ENCODE data around the gene CREBZF.

Gene CREBZF

GRCh38 chr11:85628771-85629341, 36.1 kb downstream of the CREBZF start:
- H3K27ac ChIP-seq: peak overlapping the region; percentile 42
- H3K4me2 ChIP-seq: peak overlapping the region; percentile 38
- peaks cover 38% of the 10 kb centered on the region for H3K79me2 ChIP-seq (ENCODE audit: insufficient read depth, low read depth)
- H3K36me3 ChIP-seq (ENCODE audit: insufficient read depth): no peaks in the 10 kb centered on the region
- peak overlapping the region; percentile 39 for H3K4me3 ChIP-seq (IDR thresholded peaks at IDR 0.05; ENCODE audit: insufficient read depth, low read depth, low read length)
- H3K27me3 ChIP-seq (ENCODE audit: insufficient read depth, low read depth): no peaks in the 10 kb centered on the region
- H2AFZ ChIP-seq (ENCODE audit: low read depth): peak overlapping the region; percentile 94; the same call in 1 of the 2 replicates
- no peak for TF ChIP-seq CTCF (conservative IDR thresholded peaks at IDR 0.05; ENCODE audit: low read depth, low read length)
- peak overlapping the region; percentile 68 for H3K9ac ChIP-seq
- peaks cover 16% of the 10 kb centered on the region for H3K4me1 ChIP-seq (ENCODE audit: low read depth, poor library complexity, severe bottlenecking)
- no peaks in the 10 kb centered on the region for H4K20me1 ChIP-seq (ENCODE audit: insufficient read depth)

- no peaks in the 10 kb centered on the region for H3K27me3 ChIP-seq (ENCODE audit: insufficient read depth, low read depth)
- peak within 1 kb of the TSS; percentile 94 for H2AFZ ChIP-seq (ENCODE audit: low read depth)
- TF ChIP-seq CTCF (conservative IDR thresholded peaks at IDR 0.05; ENCODE audit: low read depth, low read length): no peak
- no peaks in the 10 kb centered on the region for H3K36me3 ChIP-seq (ENCODE audit: insufficient read depth)
- peak within 1 kb of the TSS; percentile 42 for H3K27ac ChIP-seq
- peak within 1 kb of the TSS; percentile 48 for H3K4me2 ChIP-seq
- no peaks in the 10 kb centered on the region for H4K20me1 ChIP-seq (ENCODE audit: insufficient read depth)
- peak within 1 kb of the TSS; percentile 68 for H3K9ac ChIP-seq
- peak within 1 kb of the TSS; percentile 39 for H3K4me3 ChIP-seq (IDR thresholded peaks at IDR 0.05; ENCODE audit: insufficient read depth, low read depth, low read length)
- peaks cover 38% of the 10 kb centered on the region for H3K79me2 ChIP-seq (ENCODE audit: insufficient read depth, low read depth)
- peaks cover 16% of the 10 kb centered on the region for H3K4me1 ChIP-seq (ENCODE audit: low read depth, poor library complexity, severe bottlenecking)
Observed at GRCh38 chr11:85627998-85628770, 36.7 kb downstream of the CREBZF start, which contains the start of gene TMEM126B. Gene TMEM126B, plus strand, starts transcription at chr11:85628593. Its CDS starts 15 bp downstream, at chr11:85628608.

GRCh38 chr11:85627332-85627997, 37.5 kb downstream of the CREBZF start, which contains the start of gene DLG2:
Gene DLG2, minus strand, starts transcription at chr11:85627344.
- H3K79me2 ChIP-seq (ENCODE audit: insufficient read depth, low read depth): peaks cover 38% of the 10 kb centered on the region
- H3K27ac ChIP-seq: peak within 1 kb of the TSS; percentile 21; the same call in 1 of the 2 replicates
- peak within 1 kb of the TSS; percentile 68; the same call in 1 of the 2 replicates for H3K9ac ChIP-seq
- no peaks in the 10 kb centered on the region for H3K36me3 ChIP-seq (ENCODE audit: insufficient read depth)
- H2AFZ ChIP-seq (ENCODE audit: low read depth): peak within 1 kb of the TSS; percentile 94
- peaks cover 16% of the 10 kb centered on the region for H3K4me1 ChIP-seq (ENCODE audit: low read depth, poor library complexity, severe bottlenecking)
- H3K4me3 ChIP-seq (IDR thresholded peaks at IDR 0.05; ENCODE audit: insufficient read depth, low read depth, low read length): peak within 1 kb of the TSS; percentile 6
- no peak for TF ChIP-seq CTCF (conservative IDR thresholded peaks at IDR 0.05; ENCODE audit: low read depth, low read length)
- H3K4me2 ChIP-seq: peak within 1 kb of the TSS; percentile 48
- no peaks in the 10 kb centered on the region for H3K27me3 ChIP-seq (ENCODE audit: insufficient read depth, low read depth)
- H4K20me1 ChIP-seq (ENCODE audit: insufficient read depth): no peaks in the 10 kb centered on the region

- Histone ChIP-seq H3K27ac (no peak overlapping the region), H3K36me3 (ENCODE audit: insufficient read depth) (no peaks in the 10 kb centered on the region), H3K4me3 (IDR thresholded peaks at IDR 0.05; ENCODE audit: insufficient read depth, low read depth, low read length) (no peak overlapping the region), H3K4me1 (ENCODE audit: low read depth, poor library complexity, severe bottlenecking) (peaks cover 16% of the 10 kb centered on the region), H3K79me2 (ENCODE audit: insufficient read depth, low read depth) (peaks cover 29% of the 10 kb centered on the region), H4K20me1 (ENCODE audit: insufficient read depth) (no peaks in the 10 kb centered on the region), H3K9ac (no peak overlapping the region; the same call in 1 of the 2 replicates), H3K27me3 (ENCODE audit: insufficient read depth, low read depth) (no peaks in the 10 kb centered on the region), H2AFZ (ENCODE audit: low read depth) (peak overlapping the region; percentile 94; the same call in 1 of the 2 replicates), H3K4me2 (peak overlapping the region; percentile 48)
- TF ChIP-seq CTCF (conservative IDR thresholded peaks at IDR 0.05; ENCODE audit: low read depth, low read length): no peak
Observed at GRCh38 chr11:85626496-85626895, 38.4 kb downstream of the CREBZF start.

Measured in KMS-11 (cell line).